Endometrium (tissue), 2 donors: ENCODE results near the gene ATP10A.

Experiments used
- FAIRE-seq: peaks from 2 replicates; lab custom pipeline; 2012; peaks lifted over from hg19 to GRCh38; lab: Jason Lieb, UNC
- donor health status: control.
- donor health status: control.

Gene ATP10A

DNA sequence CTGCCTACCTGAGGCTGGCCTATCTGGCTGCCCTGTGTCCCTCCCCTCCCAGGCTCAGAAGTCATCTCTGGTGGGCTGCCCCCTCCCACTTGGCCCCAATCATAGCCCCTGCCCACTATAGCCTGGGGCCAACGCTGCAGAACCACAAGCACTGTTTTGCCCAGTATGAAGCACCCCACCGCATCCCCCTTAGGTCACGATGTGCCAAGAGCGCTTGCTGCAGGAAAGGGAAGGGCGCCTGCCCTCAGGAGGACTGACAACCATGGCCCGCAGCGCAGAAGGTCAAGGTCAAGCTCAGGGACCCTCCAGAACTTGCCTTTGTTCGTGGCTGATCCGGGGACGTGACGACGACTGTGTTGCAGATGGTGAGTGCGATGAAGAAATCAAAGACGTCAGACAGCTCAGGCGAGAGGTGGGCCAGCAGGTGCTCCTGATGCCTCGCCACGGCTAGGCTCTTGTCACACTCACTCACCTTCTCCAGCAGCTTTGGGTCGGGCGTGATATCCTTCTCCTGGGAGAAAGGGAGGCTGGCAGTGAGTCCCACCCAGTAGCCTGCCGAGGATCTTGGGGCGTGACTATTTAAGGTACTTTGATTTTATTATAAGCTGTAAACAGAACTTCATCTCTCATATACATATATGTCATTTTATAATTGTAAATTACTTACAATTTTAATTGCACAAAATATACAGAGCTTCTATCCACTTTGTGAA is 146.6 kb downstream of the ATP10A start:
- no peak for FAIRE-seq

DNA sequence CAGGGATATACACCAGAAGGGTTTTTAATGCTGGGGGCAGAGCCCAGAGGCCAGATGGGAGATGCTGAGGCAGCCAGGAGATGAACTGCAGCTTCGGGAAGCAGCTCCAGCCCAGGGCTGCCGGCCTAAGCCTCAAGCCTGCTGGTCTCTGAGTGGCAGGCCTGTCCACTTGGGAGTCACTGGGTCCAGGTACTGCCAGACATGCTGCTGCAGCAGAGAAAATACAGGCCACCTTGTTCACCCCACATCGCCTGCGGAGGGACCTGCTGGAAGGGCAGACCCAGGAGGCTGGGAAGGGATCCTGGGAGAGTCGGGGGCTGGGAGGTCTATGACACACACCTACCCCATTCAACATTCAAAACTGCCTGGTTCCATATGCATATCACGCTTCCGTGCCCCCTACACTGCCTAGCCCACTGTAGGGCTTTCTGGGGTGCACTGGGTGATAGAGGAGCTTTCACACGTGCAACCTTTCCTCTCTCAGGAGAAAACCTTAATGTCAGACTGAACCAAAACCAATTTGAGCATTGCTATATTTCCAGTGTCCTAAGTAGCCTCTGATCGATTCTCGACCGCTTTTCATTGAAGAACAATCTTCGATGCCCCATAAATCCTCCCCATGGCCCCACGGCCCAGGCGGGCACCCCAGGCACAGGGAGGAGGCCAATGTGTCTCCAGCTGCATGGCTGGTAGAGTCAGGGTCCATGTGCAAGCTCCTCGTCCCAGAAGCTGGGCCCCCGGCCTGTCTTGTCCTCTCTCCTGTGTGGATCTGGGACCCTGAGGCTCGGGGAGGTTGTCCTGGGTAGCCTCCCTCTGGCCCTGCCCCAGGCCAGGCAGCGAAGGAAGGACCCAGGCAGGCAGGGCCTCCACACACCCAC is 147.4 kb downstream of the ATP10A start:
- FAIRE-seq: no peak

DNA sequence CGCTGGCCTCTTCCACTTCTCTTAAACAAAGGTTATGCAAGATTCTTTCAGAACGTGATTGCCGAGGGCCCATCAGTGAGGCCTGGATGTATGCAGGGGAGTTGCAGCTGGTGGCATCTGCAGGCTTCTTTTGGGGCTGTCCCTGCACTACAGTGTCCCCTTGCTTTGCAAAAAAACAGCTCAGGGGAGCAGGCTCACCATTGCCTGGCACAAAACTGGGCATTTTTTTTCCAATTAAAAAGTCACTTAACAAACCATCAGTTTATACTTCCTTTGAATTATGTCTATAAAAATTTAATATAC is 148.6 kb downstream of the ATP10A start:
- no peak for FAIRE-seq

DNA sequence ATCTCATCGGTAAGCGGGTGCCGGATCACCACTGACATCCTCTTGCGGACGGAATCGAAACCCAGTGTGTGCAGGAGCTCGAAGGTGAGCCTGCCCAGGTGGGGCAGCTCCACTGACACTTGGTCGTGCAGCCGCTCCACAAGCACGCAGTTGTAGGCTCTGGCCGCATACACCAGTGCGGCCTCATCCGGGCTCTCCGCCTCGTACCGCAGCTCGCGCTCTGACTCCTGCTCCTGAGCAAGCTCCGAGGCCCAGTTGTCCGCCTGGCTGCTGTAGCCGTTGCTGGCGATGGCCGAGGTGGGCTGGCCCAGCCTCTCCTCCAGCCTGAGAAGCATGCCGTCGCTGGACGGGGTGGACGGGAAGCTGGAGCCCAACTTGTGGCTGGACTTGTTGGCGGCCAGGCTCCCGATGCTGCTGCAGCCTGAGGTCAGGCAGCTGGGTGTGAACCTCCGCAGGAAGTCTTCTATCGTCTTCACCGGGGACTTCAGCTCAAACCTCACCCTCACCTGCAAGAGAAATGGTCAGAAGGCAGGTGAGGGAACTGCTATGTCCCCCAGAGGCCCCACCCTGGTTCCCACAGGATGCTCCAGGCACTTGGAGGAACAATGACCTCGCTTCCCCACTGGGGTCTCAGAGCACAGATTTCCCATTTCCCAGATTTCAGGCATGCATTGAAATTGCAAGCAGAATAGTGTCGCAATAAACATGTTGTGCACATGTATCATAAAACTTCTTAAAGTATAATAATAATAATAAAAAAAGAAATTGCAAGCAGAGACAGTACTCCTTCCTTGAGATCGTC is 149.2 kb downstream of the ATP10A start:
- FAIRE-seq: no peak

DNA sequence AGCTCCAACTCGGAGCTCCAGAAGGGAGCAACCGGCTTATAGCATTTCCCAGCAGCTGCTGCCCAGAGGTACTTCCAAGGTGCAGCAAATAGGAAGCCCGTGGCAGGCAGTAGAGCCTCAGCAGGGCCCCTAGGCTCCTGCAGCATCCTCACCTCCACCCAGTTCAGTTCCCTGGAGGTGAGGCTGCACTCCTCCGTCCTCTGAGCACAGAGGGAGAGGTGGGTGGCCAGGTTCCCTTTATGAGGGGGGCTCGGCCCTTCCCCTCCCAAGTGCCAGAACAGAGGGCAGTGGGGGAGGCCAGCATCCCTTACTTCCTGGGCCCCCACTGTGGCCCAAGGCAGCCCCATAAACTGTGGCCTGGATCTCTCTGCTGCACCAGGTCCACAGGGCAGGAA is 150.2 kb downstream of the ATP10A start:
- FAIRE-seq: no peak

DNA sequence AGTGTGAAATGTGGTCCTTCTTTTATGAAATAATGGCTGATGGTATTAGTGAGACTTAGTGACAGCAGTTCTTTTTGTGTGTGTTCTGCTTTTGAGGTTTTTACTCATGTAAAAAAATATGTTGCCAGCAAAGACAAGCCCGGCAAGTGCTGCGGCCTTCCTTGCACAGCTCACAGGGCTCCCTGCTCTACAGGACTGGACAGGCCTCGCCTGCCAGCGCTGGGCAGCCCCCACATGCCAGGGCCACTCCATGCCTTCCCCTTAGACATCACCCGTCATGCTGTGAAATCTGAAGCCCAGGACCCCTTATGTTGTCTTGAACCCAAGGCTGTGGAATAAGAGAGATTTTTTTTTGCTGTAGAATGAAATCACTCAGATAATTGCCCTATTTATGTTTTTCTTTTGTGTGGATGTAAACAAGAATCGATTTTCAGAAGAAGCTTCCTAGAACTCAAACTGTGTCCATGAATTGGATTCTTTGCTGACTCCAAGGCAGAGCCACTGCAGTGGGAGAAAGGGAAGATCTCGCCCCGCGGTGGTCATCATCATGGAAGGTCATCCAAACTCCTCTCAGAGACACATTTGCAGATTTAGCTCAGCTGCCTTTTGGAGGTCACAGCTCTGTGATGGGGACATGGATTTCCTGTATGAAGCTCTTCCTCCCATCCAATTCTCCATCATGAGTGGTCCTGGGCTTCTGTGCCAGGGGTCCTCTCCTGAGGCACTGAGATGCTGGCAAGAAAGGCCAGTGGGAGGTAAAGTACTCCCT is 150.8 kb downstream of the ATP10A start:
- no peak for FAIRE-seq

DNA sequence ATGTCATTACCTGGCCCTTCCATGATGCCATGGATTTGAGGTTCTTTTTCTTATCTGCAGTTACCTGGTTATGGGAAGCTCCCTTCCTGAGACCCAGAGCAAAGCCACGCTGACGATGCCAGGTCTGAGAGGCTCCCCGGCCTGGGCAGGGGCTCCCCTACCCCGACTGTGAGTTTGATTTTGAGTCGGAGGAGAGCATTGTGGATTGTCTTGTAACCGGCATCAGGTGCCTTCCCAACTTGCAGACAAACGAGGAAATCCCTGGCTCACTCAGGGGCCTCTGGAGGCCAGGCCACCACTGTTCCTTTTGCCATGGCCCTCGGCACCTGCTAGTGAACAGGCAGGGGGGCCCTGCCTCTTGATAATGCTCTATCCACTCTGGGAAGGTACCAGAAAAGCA is 151.4 kb downstream of the ATP10A start:
- FAIRE-seq: no peak

DNA sequence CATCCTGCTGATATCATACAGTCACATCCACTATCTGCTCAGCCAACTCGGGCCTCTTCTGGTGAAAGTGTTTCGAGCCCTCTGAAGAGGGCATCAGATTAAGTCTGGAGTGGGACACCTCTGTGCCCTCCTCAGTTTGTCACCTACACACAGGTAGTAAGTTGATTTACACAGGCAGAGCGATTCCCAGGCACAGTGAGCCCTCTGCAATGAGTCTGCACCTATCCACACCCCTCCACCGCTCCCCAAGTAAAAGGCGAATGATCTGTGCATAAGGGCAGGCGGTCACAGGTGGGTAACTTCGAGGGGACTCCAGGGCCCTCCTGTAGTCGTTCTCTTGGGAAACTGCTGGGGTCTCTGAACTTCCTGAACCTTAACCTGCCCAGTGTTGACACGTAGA is 152.0 kb downstream of the ATP10A start:
- FAIRE-seq: no peak

DNA sequence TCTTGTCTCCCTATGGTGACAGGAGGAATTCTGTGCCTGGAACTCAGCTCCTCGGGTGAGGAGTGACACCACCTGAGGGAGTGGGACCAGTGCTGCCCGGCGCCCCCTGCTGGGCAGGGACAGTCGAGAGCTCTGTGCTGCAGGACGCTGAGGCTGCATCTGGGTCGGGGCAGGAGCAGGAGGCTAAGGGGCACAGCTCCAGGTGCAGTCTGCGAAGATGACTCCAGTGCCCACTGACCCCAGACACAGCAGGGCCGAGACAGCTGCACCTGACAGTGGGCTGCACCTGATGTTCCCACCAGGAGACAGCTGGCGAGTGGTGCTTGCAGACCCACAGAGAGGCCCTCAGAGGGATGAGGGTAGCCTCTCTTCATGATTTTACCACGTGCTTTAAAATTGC is 152.9 kb downstream of the ATP10A start:
- no peak for FAIRE-seq

DNA sequence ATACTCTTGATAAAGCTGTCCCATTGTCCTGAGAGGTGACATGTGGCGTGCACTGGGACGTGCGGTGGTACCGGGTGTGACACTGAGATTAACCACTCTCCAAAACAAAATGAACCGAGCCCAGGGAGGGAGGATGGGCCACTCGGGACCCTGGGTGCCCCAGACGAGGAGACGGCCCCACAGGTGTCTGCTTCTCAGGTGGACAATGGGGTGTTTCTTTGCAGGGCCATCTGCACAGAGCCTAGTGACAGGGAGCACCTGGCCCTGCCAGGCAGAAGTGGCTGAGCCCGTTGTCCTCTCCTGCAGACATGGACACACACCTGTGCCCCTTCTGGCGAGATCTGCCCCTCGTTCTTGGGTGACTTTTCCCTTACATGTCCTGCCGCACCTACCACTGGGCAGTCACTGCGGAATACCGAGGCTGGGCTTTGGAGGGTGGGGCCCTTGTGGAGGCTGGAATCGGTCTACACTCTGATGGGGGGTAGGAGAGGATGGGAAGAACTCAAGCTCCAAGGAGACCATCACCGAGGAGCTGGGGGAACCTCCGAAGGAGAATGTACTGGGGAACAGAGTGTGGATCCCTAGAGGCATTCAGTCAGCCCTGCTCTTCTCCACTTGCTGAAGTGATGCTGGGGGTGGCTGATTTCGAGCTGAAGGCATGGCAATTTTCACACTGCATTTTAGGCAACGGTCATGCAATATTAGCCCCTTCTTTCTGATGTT is 153.5 kb downstream of the ATP10A start:
- FAIRE-seq: no peak

DNA sequence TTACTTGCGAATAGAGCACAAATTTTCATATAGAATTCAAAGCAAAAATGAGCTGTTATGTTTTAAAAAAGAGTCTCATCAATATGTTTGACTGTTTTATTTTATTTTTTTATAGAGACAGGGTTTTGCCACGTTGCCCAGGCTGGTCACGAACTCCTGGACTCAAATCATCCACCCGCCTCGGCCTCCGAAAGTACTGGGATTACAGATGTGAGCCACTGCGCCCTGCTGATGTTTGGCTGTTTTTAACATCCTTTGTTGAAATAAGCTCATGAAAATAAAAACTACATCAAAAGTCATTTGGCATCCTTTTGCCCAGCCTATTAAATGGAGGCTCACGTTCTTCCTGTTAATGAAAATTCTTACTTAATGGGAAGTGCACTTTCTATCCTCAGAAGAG is 154.7 kb downstream of the ATP10A start:
- no peak for FAIRE-seq

DNA sequence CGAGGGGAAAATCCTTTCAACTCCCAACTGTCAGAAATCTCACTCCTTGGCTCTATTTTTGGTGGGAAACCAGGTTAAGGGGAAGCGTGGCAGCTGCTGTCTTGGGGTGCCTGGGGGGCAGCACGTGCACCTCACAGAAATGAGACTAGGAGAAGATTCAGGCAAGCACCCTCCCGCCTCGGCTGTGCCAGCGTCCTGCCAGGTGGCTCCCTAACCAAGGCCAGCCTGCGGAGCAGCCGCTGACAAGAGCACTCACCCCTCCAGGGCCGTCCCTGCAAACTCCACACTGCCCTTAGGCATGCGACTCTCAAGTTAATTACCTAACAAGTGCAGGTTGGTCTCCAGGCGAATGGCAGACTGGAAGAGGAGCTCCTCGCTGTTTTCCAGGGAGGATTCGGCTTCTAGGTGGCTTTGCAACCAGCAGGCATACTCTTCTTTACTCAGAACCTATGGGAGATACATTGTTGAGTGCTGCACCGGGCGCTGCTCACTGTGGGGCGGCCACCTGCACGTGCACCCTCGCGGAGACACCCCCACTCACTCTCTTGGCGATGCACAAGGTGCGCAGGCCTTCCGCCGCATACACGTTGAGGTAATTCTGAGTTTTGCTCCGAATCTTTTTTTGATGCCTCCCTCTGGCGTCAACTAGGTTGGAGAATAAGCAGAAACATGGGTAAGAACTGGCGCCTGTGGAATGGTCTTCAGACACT is 155.3 kb downstream of the ATP10A start:
- no peak for FAIRE-seq

DNA sequence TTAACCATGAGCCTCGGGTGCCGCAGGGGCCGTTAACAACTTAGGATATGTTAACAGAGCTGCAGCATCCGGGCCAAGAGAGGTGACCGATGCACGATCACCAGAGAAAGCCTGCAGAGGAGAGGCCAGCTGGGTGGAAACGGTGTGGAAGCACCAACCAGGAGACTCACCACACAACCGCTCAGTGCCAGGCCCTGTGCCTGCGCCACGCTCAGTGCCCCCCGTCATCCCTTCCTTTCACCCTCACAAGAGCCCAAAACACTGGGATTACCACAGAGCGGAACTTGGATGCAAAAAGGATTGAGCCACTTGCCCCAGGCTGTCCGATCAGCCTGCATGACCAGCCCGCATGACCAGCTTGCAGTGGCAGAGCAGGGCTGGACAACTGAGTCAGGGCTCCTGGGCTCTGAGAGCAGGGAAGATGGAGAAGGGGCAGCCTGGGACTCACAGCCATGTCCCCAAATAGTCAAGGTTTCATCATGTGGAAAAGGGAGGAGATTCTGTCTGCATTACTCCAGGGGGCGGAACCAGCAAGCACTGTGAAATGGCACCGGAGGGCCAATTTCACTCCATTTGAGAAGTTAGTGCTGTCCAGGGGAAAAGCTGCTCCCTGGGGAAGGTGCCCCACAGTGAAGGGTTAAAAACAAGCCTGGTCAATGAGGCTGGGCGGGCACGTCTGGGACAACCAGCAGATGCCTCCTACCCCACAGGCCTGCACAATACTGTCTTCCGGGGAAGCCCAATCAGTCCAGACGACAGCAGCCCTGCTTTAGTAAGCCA is 156.8 kb downstream of the ATP10A start:
- no peak for FAIRE-seq

DNA sequence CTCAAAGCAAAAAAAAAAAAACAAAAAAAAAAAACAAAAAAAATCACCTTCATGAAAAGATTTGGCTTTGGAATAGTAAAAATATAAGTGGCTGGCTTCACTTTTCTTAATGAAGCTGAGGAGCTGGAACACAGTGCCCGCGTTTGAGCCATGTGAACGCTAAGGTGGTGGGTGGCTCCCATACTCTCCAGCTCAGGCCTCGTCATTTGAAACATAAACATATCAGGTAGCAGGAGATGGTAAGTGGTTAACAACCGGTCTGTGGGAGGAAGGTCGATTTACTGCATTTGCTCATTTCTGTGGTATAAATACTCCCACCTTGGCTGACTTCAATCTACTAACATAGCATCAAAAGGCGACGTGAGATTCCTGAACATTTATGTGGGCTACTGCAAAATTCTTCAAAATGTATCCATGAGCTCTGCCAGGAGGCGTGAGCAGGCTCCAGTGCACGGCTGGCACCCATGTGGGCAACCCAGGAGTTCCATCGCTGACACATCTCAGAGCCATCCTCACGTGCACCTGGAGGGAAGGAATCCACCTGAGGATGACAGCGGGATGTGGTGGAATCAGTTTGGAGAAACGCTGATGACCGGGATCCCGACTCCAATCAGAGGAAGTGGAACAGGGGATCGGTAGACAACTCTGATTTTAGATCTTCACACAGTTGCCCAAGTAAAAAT is 157.6 kb downstream of the ATP10A start:
- FAIRE-seq: no peak

DNA sequence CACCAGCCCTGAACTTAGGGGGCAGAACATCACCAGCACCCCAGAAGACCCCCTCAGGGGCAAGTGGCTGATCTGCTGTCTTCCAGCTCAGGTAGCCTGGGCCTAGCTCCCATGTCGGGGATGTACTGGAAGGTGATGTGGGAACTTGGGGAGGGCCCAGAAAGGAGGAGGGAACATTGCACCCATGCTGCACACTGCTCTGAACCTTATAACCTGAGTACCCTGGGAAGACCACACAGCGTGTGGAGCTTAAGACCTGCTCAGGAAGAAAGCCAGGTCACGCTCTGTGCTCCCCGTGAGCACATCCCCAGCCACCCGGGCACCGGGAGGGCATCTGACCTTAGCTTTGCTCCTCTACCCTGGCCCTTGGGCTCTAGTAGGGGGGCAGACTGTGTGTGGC is 159.4 kb downstream of the ATP10A start:
- no peak for FAIRE-seq

DNA sequence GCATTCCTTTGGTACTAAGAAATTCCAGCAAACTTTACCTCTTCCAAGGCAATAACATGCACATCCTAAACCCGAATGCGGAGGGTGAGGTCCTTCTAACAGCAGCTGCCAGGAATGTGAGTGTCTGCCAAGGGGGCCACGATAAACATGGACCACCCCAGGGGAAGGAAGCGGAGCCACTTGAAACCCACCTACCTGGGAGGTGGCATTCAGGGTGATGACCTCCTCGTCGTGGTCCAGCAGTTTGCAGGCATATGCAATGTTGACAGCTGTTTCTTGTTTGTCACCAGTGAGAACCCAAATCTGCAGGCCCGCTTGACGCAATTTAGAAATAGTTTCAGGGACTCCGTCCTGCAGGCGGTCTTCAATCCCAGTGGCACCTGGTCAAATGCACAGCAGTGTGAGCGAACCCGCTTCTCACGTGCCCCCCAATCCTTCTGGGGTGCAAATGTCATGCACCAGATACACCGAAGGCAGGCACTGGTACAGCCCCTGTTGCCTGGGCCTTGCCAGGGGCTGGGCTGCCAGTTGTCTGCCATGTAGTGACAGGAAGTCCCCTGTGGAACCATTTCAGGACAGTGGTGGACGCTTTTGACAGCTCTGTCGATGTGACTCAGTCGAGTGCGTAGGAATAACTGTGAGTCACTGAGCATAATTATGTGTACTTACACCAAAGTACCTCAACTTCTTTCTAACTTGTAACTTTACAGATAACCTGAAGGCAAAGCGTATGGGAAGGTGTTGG is 161.2 kb downstream of the ATP10A start:
- FAIRE-seq: no peak

DNA sequence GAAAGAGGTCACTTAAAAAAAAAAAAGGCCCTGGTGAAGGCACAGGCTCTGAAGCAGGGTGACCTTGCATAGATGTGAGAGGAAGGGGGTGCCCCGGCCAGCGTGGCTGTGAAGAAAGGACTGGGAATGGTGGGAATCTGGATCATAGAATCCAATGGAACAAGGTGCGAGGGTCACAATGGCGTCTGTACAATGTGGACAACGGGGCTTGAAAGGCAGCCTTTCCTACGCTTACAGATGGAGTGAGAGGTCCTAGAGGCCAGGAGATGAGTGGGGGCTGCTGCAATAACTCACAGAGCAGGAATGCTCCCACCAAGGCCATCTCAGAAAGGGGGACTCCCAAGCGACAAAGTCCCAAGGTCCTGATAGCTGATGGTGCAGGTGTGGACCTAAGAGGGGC is 162.2 kb downstream of the ATP10A start:
- no peak for FAIRE-seq

DNA sequence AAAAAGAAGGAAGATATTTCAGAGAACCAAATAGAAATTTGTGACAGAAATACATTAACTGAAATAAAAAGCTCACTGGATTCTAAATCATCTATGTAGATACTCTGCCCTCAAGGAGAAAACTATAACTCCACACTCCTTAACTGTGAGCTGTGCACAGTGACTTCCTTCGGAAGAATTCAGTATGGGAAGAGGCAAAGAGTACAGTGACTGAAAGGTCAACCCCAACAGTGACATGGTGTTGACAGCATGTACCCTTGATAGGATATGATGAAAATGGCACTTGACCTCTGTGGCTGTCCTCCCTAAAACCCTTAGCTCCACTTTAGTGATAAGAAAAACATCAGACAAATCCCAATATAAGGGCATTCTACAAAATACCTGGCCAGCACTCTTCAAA is 165.5 kb downstream of the ATP10A start:
- no peak for FAIRE-seq
